ENCODE results near the gene FOXP1. TPM values are rescaled to one million over a fixed set of nuclear protein-coding genes. Genes with fewer than 3 reads are reported as not detected.

Gene FOXP1
- total RNA-seq, 1 experiment from 2014 or later = 58.4 TPM

- CTCF ChIA-PET = no interaction called here
- TF ChIP-seq CTCF (conservative IDR thresholded peaks at IDR 0.05; ENCODE audit: low read depth, low read length) = no peak
- no peak for TF ChIP-seq EZH2 (IDR thresholded peaks at IDR 0.05; ENCODE audit: borderline replicate concordance, low read depth, low read length, poor library complexity, severe bottlenecking)
- H3K27ac ChIP-seq (ENCODE audit: low read depth, low read length, poor library complexity, severe bottlenecking) = no peak overlapping the region
These were observed 530.0 kb downstream of the FOXP1 start for GRCh38 chr3:71053495-71053894.

GRCh38 chr3:71052716-71053115, 530.8 kb downstream of the FOXP1 start:
- peaks cover 70% of the 10 kb centered on the region for H3K4me1 ChIP-seq (ENCODE audit: insufficient read depth, low read length, poor library complexity, severe bottlenecking)

More at GRCh38 chr3:71053495-71053894, 530.0 kb downstream of the FOXP1 start:
- no TSS peak for BruUV-seq (replicated peaks)
- H3K27me3 ChIP-seq (replicated peaks; ENCODE audit: insufficient read depth, low read depth, low read length, poor library complexity) = no peaks in the 10 kb centered on the region
- H3K4me3 ChIP-seq (ENCODE audit: low read depth, low read length, poor library complexity, severe bottlenecking) = no peak overlapping the region
- H3K9me3 ChIP-seq (ENCODE audit: low read depth, low read length, poor library complexity, severe bottlenecking) = no peaks in the 10 kb centered on the region
- DNase-seq (ENCODE audit: low spot score) = no peak
- POLR2A ChIA-PET (ENCODE audit: low non-redundant PET) = no interaction called here
- peaks cover 73% of the 10 kb centered on the region for H3K4me1 ChIP-seq (ENCODE audit: insufficient read depth, low read length, poor library complexity, severe bottlenecking)
- no peaks in the 10 kb centered on the region for H3K36me3 ChIP-seq (ENCODE audit: insufficient read depth, low read length, poor library complexity, severe bottlenecking)
- intact Hi-C loops (cut with micrococcal nuclease; ENCODE audit: unreplicated experiment) = no loop called here

GRCh38 chr3:71051893-71052687, 531.4 kb downstream of the FOXP1 start:
- BruUV-seq (replicated peaks) = no TSS peak
- no peaks in the 10 kb centered on the region for H3K9me3 ChIP-seq (ENCODE audit: low read depth, low read length, poor library complexity, severe bottlenecking)
- peaks cover 66% of the 10 kb centered on the region for H3K4me1 ChIP-seq (ENCODE audit: insufficient read depth, low read length, poor library complexity, severe bottlenecking)
- CTCF ChIA-PET = no interaction called here
- intact Hi-C loops (cut with micrococcal nuclease; ENCODE audit: unreplicated experiment) = no loop called here
- POLR2A ChIA-PET (ENCODE audit: low non-redundant PET) = interaction anchor here (0.7 kb wide), 1 partner anchor 498 kb away, joined by 4 read pairs; no protein-coding TSS in a partner anchor
- H3K27ac ChIP-seq (ENCODE audit: low read depth, low read length, poor library complexity, severe bottlenecking) = peak overlapping the region; percentile 33
- no peaks in the 10 kb centered on the region for H3K36me3 ChIP-seq (ENCODE audit: insufficient read depth, low read length, poor library complexity, severe bottlenecking)
- no peak overlapping the region for H3K4me3 ChIP-seq (ENCODE audit: low read depth, low read length, poor library complexity, severe bottlenecking)
- no peaks in the 10 kb centered on the region for H3K27me3 ChIP-seq (replicated peaks; ENCODE audit: insufficient read depth, low read depth, low read length, poor library complexity)
- DNase-seq (ENCODE audit: low spot score) = peak; percentile 28
- TF ChIP-seq EZH2 (IDR thresholded peaks at IDR 0.05; ENCODE audit: borderline replicate concordance, low read depth, low read length, poor library complexity, severe bottlenecking) (no peak), CTCF (conservative IDR thresholded peaks at IDR 0.05; ENCODE audit: low read depth, low read length) (no peak)

More at GRCh38 chr3:71052716-71053115, 530.8 kb downstream of the FOXP1 start:
- intact Hi-C loops (cut with micrococcal nuclease; ENCODE audit: unreplicated experiment) = no loop called here
- no peak overlapping the region for H3K27ac ChIP-seq (ENCODE audit: low read depth, low read length, poor library complexity, severe bottlenecking)
- TF ChIP-seq CTCF (conservative IDR thresholded peaks at IDR 0.05; ENCODE audit: low read depth, low read length) = no peak
- no peak for TF ChIP-seq EZH2 (IDR thresholded peaks at IDR 0.05; ENCODE audit: borderline replicate concordance, low read depth, low read length, poor library complexity, severe bottlenecking)
- H3K9me3 ChIP-seq (ENCODE audit: low read depth, low read length, poor library complexity, severe bottlenecking) = no peaks in the 10 kb centered on the region
- H3K4me3 ChIP-seq (ENCODE audit: low read depth, low read length, poor library complexity, severe bottlenecking) = no peak overlapping the region
- POLR2A ChIA-PET (ENCODE audit: low non-redundant PET) = no interaction called here
- no peak for DNase-seq (ENCODE audit: low spot score)
- no peaks in the 10 kb centered on the region for H3K36me3 ChIP-seq (ENCODE audit: insufficient read depth, low read length, poor library complexity, severe bottlenecking)
- BruUV-seq (replicated peaks) = no TSS peak
- CTCF ChIA-PET = no interaction called here
- no peaks in the 10 kb centered on the region for H3K27me3 ChIP-seq (replicated peaks; ENCODE audit: insufficient read depth, low read depth, low read length, poor library complexity)
